ENCODE results near the gene ZBTB4. TPM values are rescaled to one million over a fixed set of nuclear protein-coding genes. Genes with fewer than 3 reads are reported as not detected.
"Not testable (repeated sequence)": the region's sequence is repeated elsewhere in the genome, so short reads cannot be mapped to it uniquely, and the experiment has no call there.

Gene ZBTB4
- total RNA-seq, 2 donors from 2014 or later = 50.5 to 67.3 TPM

DNA sequence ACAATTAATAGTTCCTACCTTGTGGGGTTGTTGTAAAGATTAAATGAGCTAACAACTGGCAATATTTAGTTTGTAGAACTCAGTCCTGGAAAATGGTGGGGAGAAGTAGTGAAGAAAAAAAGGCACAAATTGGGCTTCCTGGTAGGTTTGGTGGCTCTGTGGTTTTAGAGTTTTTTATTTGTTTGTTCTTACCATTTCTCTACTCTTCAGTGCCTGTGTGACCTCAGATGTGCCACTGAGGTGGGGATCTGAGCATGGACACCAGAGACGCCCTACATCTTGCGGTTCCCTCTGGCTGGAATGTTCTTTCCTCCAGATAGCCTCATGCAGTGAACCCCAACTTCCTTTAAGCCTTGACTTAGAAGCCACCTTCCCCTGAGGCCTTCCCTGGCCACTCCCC is 7.7 kb downstream of the ZBTB4 start:
- peaks cover 6% of the 10 kb centered on the region for H3K36me3 ChIP-seq
- H3K27me3 ChIP-seq = no peaks in the 10 kb centered on the region
- peak overlapping the region in 1 of 2 donors; percentile 5 for H3K27ac ChIP-seq
- no peak for DNase-seq (ENCODE audit: low spot score)
- H3K4me3 ChIP-seq = no peak overlapping the region
- TF ChIP-seq, protein P1, sequence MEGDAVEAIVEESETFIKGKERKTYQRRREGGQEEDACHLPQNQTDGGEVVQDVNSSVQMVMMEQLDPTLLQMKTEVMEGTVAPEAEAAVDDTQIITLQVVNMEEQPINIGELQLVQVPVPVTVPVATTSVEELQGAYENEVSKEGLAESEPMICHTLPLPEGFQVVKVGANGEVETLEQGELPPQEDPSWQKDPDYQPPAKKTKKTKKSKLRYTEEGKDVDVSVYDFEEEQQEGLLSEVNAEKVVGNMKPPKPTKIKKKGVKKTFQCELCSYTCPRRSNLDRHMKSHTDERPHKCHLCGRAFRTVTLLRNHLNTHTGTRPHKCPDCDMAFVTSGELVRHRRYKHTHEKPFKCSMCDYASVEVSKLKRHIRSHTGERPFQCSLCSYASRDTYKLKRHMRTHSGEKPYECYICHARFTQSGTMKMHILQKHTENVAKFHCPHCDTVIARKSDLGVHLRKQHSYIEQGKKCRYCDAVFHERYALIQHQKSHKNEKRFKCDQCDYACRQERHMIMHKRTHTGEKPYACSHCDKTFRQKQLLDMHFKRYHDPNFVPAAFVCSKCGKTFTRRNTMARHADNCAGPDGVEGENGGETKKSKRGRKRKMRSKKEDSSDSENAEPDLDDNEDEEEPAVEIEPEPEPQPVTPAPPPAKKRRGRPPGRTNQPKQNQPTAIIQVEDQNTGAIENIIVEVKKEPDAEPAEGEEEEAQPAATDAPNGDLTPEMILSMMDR (IDR thresholded peaks at IDR 0.05) = no peak
- H3K9me3 ChIP-seq = no peaks in the 10 kb centered on the region
- peaks cover 0 to 73% of the 10 kb centered on the region in 2 donors for H3K4me1 ChIP-seq

DNA sequence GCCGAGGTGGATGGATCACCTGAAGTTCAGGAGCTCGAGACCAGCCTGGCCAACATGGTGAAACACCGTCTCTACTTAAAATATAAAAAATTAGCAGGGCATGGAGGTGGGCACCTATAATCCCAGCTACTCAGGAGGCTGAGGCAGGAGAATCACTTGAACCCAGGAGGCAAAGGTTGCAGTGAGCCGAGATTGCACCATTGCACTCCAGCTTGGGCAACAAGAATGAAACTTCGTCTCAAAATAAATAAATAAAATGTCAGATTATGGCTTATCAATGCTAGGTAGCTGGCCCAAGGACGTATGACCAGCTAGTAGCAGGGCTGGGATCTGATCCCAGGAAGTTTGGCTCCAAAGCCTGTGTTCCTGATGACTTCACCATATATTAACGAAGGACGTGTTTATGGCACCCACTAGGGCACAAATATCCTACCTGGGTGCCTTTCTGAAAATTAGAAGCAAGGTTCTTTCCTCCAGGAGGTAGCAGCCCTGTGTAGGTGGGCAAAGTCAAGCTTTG is 8.9 kb downstream of the ZBTB4 start:
- Histone ChIP-seq H3K4me1 (peaks cover 0 to 73% of the 10 kb centered on the region in 2 donors), H3K36me3 (peaks cover 18% of the 10 kb centered on the region)
- H3K9me3 ChIP-seq; DNase-seq (ENCODE audit: low spot score); H3K4me3 ChIP-seq; H3K27me3 ChIP-seq; H3K27ac ChIP-seq: not testable (repeated sequence)

DNA sequence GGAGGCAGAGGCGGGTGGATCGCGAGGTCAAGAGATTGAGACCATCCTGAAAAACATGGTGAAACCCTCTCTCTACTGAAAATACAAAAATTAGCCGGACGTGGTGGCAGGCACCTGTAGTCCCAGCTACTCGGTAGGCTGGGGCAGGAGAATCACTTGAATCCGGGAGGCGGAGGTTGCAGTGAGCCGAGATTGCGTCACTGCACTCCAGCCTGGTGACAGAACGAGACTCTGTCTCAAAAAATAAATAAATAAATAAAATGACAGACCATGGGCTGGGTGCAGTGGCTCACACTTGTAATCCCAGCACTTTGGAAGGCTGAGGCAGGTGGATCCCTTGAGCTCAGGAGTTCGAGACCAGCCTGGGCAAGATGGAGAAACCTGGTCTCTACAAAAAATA is 9.6 kb downstream of the ZBTB4 start:
- not testable (repeated sequence) for H3K4me3 ChIP-seq; DNase-seq (ENCODE audit: low spot score); H3K27ac ChIP-seq; H3K27me3 ChIP-seq; H3K9me3 ChIP-seq
- Histone ChIP-seq H3K36me3 (peaks cover 20% of the 10 kb centered on the region), H3K4me1 (peaks cover 0 to 66% of the 10 kb centered on the region in 2 donors)

DNA sequence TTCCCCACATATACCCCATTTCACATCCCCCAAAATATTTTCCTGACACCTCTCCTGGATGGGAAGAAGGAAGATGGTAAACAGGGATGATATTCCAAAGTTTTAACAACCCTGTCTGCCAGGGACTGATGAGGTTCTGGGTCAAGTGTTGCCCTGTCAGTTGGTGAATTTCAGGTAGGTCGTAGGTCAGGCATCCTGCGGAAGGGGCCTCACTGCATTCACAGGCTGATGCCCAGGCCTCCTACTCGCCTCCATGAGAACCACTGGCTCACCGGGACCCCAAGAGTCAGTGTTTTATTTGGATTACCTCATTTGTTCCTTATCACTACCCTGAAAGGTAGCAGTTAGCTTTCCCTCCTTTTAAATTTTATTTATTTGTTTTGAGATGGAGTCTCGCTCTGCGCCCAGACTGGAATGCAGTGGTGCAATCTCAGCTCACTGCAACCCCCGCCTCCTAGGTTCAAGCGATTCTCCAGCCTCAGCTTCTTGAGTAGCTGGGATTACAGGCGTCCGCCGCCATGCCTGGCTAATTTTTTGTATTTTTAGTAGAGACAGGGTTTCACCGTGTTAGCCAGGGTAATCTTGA is 10.5 kb downstream of the ZBTB4 start:
- peaks cover 0 to 60% of the 10 kb centered on the region in 2 donors for H3K4me1 ChIP-seq

DNA sequence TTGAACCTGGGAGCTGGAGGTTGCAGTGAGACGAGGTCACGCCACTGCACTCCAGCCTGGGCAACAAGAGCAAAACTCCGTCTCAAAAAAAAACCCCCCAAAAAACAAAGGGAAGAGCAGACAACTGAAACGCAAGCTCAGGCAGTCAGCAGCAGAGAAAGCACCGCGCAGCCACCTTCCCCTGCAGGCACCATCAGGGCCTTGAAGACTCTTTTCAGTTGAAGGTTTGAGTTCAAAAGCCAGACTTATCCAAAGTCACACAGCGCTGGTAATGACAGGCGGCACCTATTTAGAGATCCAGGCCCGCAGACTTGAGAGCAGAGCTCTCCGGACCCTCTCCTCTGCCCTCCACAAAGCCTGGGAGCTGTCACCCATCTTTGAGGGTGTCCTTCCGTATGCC is 11.1 kb downstream of the ZBTB4 start:
- Histone ChIP-seq H3K27ac (peak overlapping the region in 1 of 2 donors; percentile 11), H3K4me1 (peaks cover 0 to 60% of the 10 kb centered on the region in 2 donors), H3K27me3 (no peaks in the 10 kb centered on the region), H3K9me3 (no peaks in the 10 kb centered on the region), H3K4me3 (no peak overlapping the region), H3K36me3 (peaks cover 28% of the 10 kb centered on the region)
- no peak for DNase-seq (ENCODE audit: low spot score)
- TF ChIP-seq, protein P1 (IDR thresholded peaks at IDR 0.05) = no peak

More for the DNA sequence above, 10.5 kb downstream of the ZBTB4 start:
- Histone ChIP-seq H3K36me3 (peaks cover 22% of the 10 kb centered on the region), H3K4me3 (no peak overlapping the region), H3K27ac (peak overlapping the region in 1 of 2 donors; percentile 11), H3K9me3 (no peaks in the 10 kb centered on the region), H3K27me3 (no peaks in the 10 kb centered on the region)
- DNase-seq (ENCODE audit: low spot score) = no peak
- TF ChIP-seq, protein P1 (IDR thresholded peaks at IDR 0.05) = no peak

DNA sequence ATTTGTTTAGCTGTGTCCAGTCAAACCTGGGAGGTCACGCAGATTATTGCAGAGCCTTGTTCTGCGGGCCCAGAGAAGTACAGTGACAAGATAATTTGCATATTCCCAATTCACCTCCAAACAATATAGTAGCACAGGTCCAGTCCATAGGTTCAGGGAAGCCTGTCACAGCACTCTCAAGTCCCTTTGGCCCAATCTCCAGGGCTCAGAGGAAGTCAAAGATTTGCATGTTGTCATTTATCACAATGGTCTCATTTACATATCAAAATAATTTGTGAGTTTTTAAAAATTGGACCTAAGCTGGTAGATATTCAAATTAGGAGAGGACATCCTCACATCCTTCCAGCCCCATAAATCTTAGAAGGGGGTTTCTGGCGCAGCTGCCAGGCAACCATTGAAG is 11.9 kb downstream of the ZBTB4 start:
- DNase-seq (ENCODE audit: low spot score) = no peak
- TF ChIP-seq, protein P1 (IDR thresholded peaks at IDR 0.05) = no peak
- H3K27me3 ChIP-seq = no peaks in the 10 kb centered on the region
- peak overlapping the region; percentile 74 to 90 for H3K27ac ChIP-seq
- no peaks in the 10 kb centered on the region for H3K9me3 ChIP-seq
- H3K36me3 ChIP-seq = peaks cover 36% of the 10 kb centered on the region
- H3K4me1 ChIP-seq = peaks cover 0 to 60% of the 10 kb centered on the region in 2 donors
- H3K4me3 ChIP-seq = no peak overlapping the region
